Transverse colon (tissue), 4 donors: ENCODE data around the gene OSCP1. TPM values are rescaled to one million over a fixed set of nuclear protein-coding genes. Genes with fewer than 3 reads are reported as not detected.

Experiments
- DNase-seq: peaks from one replicate; pipeline ENCODE4 v3.0.0-alpha.2; 2019
- H3K27ac ChIP-seq, 4 donors: fragments of 200-600 bp; sonication (generic); 2 replicates each; pipeline ENCODE4 v1.5.1; 2016 to 2018; ENCODE audit warnings: inconsistent platforms in 4 of 4
- H3K27me3 ChIP-seq: fragments of 200-600 bp; sonication (generic); 2 replicates; pipeline ENCODE4 v1.5.1; 2017; ENCODE audit warnings: inconsistent platforms
- H3K36me3 ChIP-seq, 4 donors: fragments of 200-600 bp; sonication (generic); 2 replicates each; pipeline ENCODE4 v1.5.1; 2017 to 2019; ENCODE audit warnings: inconsistent platforms in 4 of 4
- H3K4me1 ChIP-seq, 4 donors: fragments of 200-600 bp; sonication (generic); 2 replicates each; pipeline ENCODE4 v1.5.1; 2017 to 2020; ENCODE audit warnings: inconsistent platforms in 4 of 4
- H3K4me3 ChIP-seq, 4 donors: fragments of 200-600 bp; sonication (generic); 1 replicate in 1 of 4; 2 replicates in 3 of 4; pipeline versions ENCODE4 v1.5.1 to v1.6.1; 2017 to 2019; ENCODE audit warnings: inconsistent platforms in 4 of 4
- H3K9me3 ChIP-seq, 2 donors: fragments of 200-600 bp; sonication (generic); 2 replicates each; pipeline ENCODE4 v1.5.1; 2017 to 2019; ENCODE audit warnings: inconsistent platforms in 2 of 2
- EP300 ChIP-seq: sonication (generic); formaldehyde crosslinking; IDR thresholded peaks from one replicate; pipeline ENCODE4 v1.6.1; 2017; ENCODE audit warnings: antibody characterized with exemption, low read depth
- POLR2A ChIP-seq: fragments of 450-650 bp; IDR thresholded peaks from one replicate; pipeline ENCODE4 v1.6.1; 2016; ENCODE audit warnings: antibody characterized with exemption, mild to moderate bottlenecking, moderate library complexity
- POLR2AphosphoS5 ChIP-seq, 3 donors: sonication (generic); formaldehyde crosslinking; IDR thresholded peaks; one replicate each; pipeline ENCODE4 v1.6.1; 2016; ENCODE audit warnings: antibody characterized with exemption in 3 of 3
- WGBS, 2 donors: methylation state at CpG; one replicate each; pipeline ENCODE4 v1.1.5; 2018; ENCODE audit warnings: low coverage in 1 of 2; 5-methylcytosine and 5-hydroxymethylcytosine counted together
- in situ Hi-C, 4 donors: fragments of 200-750 bp; cut with MboI; loops; one replicate each; pipeline versions ENCODE4 v1.15.0 to v1.15.1; 2017; ENCODE audit warnings: low sequenced_read_pairs in 3 of 4, low pct_ligation_motif_present in 1 of 4, low pct_unique_long_range_greater_than_20kb in 1 of 4
- intact Hi-C: fragments of 100-400 bp; cut with DNase I; formaldehyde crosslinking; loops from one replicate; pipeline ENCODE4 v1.15.1; 2023; ENCODE audit warnings: low total_unique reads
- total RNA-seq, 4 donors: library from RNA; depleted of rRNA; stranded (reverse); fragments of >200 nt; gene quantifications; one replicate each; pipeline ENCODE4 v1.1.0, GENCODE V29; 2016
- TF ChIP-seq, protein P1 (sequence below), 5 experiments: fragments of 200-600 bp in 3 of 5; fragments of 450-650 bp in 2 of 5; sonication (generic) in 3 of 5; IDR thresholded peaks; 1 replicate in 2 of 5; 2 replicates in 3 of 5; pipeline ENCODE4 v1.5.1; 2016 to 2017; ENCODE audit warnings: antibody characterized with exemption in 5 of 5, inconsistent platforms in 3 of 5, mild to moderate bottlenecking in 2 of 5, moderate library complexity in 1 of 5

The OSCP1 gene
- total RNA-seq, 4 donors from 2014 or later, result 1.2 to 4.8 (median 3.7) TPM; not detected in 1

DNA sequence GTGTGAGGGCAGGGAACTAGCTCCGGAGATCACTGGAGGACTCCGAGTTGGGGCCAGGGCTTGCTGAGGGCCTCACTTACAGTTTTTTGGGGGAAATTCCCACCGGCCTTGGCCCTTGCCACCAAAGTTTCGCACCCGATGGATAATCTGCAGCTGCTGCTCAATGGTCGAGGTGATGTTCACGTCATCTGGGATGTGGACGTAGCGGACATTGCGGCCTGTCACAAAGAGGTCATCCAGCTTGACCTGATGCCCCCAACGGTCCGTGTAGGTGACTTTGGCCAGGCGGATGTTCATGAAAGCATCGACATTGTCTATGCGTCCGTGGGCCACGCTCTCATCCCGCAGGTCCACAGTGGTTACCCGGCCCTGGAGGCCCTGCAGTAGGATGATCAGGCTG is 56.6 kb downstream of the OSCP1 start:
- TF ChIP-seq POLR2AphosphoS5 (IDR thresholded peaks at IDR 0.05), result no peak
- TF ChIP-seq, protein P1, sequence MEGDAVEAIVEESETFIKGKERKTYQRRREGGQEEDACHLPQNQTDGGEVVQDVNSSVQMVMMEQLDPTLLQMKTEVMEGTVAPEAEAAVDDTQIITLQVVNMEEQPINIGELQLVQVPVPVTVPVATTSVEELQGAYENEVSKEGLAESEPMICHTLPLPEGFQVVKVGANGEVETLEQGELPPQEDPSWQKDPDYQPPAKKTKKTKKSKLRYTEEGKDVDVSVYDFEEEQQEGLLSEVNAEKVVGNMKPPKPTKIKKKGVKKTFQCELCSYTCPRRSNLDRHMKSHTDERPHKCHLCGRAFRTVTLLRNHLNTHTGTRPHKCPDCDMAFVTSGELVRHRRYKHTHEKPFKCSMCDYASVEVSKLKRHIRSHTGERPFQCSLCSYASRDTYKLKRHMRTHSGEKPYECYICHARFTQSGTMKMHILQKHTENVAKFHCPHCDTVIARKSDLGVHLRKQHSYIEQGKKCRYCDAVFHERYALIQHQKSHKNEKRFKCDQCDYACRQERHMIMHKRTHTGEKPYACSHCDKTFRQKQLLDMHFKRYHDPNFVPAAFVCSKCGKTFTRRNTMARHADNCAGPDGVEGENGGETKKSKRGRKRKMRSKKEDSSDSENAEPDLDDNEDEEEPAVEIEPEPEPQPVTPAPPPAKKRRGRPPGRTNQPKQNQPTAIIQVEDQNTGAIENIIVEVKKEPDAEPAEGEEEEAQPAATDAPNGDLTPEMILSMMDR (IDR thresholded peaks at IDR 0.05), result no peak
- no peak for TF ChIP-seq EP300
- no peak for TF ChIP-seq POLR2A
- intact Hi-C loops, result no loop called here
- peaks cover 0 to 28% (median 11%) of the 10 kb centered on the region in 4 donors for H3K4me1 ChIP-seq
- peaks cover 0 to 18% (median 7%) of the 10 kb centered on the region in 4 donors for H3K36me3 ChIP-seq
- H3K27me3 ChIP-seq, result no peaks in the 10 kb centered on the region
- H3K4me3 ChIP-seq, result no peak overlapping the region
- H3K9me3 ChIP-seq, result no peaks in the 10 kb centered on the region
- in situ Hi-C loops, result no loop called here
- DNase-seq, result no peak
- WGBS, 2 donors, result 95% methylated on average over 18 of the region's 19 CpGs; no CpG with 5 or more reads in 1 of the 2 donors
- H3K27ac ChIP-seq, result no peak overlapping the region

DNA sequence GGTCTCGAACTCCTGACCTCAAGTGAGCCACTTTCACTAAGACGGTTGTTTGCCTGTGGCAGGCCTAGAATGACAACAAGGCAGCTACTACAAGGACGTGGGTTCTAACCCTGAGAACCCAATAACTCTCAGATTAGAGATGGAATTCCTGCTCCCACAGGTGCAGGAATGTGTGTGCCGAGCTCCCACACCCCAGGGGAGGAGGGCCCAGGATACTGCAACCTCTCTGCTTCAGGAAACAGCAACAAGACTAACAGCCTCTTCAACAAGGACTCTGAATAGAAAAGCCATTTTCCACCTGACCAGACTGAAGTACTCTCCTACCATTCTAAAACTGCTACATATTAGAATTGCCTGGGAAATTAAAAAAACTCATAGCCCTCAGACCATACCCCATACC is 57.4 kb downstream of the OSCP1 start:
- Histone ChIP-seq H3K9me3 (no peaks in the 10 kb centered on the region), H3K4me1 (peaks cover 2 to 32% (median 12%) of the 10 kb centered on the region in 4 donors), H3K4me3 (no peak overlapping the region), H3K27me3 (no peaks in the 10 kb centered on the region), H3K36me3 (peaks cover 0 to 18% (median 7%) of the 10 kb centered on the region in 4 donors), H3K27ac (no peak overlapping the region)
- in situ Hi-C loops (no loop called here), intact Hi-C loops (no loop called here)
- DNase-seq, result no peak
- TF ChIP-seq EP300 (no peak), POLR2A (no peak), POLR2AphosphoS5 (IDR thresholded peaks at IDR 0.05) (no peak)
- TF ChIP-seq, protein P1 (IDR thresholded peaks at IDR 0.05), result no peak
- 89% methylated on average over 4 of the region's 4 CpGs; no CpG with 5 or more reads in 1 of the 2 donors for WGBS, 2 donors

DNA sequence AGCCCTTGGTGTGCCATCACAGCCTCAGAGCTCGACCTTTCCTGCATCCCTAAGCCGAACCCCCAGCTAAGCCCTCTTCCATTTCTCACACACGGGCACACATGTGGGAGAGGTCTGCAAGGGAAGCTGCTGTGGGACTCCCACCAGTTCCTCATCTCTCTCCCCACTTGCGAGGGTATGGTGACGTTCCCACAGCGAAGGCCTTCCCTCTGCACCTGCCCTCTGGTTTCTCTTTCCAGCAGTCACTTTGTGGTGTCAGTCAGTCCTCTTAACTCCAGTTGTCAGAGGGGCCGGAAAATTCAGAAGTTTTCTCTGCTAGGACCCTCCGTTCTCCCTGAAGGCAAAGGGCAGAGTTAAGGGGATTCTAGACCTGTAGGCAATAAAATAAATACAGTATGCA is 59.0 kb downstream of the OSCP1 start:
- intact Hi-C loops (no loop called here), in situ Hi-C loops (no loop called here)
- DNase-seq, result no peak
- WGBS, 2 donors, result 80 to 93% methylated on average over 3 to 8 of the region's 8 CpGs
- Histone ChIP-seq H3K27me3 (no peaks in the 10 kb centered on the region), H3K4me1 (peaks cover 12 to 35% (median 17%) of the 10 kb centered on the region in 4 donors), H3K36me3 (peaks cover 0 to 18% (median 7%) of the 10 kb centered on the region in 4 donors), H3K9me3 (no peaks in the 10 kb centered on the region), H3K4me3 (no peak overlapping the region), H3K27ac (no peak overlapping the region)
- TF ChIP-seq, protein P1 (IDR thresholded peaks at IDR 0.05), result no peak
- no peak for TF ChIP-seq POLR2AphosphoS5 (IDR thresholded peaks at IDR 0.05)
- no peak for TF ChIP-seq EP300
- no peak for TF ChIP-seq POLR2A

DNA sequence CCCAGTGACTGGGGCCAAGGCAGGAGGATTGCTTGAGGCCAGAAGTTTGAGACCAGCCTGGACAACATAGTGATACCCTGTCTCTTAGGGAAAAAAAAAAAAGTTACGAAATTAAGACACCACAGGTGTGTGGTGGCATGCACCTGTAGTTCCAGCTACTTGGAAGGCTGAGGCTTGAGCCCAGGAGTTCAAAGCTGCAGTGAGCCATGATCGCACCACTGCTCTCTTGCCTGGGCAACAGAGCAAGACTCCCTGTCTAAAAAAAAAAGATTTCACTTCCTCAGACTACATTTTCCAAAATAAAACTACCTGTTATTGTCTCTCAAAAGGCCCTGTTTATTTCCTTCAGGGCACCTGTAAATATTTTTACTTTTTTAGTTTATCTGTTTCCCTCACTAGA is 59.8 kb downstream of the OSCP1 start:
- DNase-seq, result no peak
- Histone ChIP-seq H3K9me3 (no peaks in the 10 kb centered on the region), H3K4me1 (peaks cover 12 to 34% (median 16%) of the 10 kb centered on the region in 4 donors), H3K4me3 (no peak overlapping the region), H3K27ac (peak overlapping the region in 3 of 4 donors; percentile 93 to 97 (median 96)), H3K27me3 (no peaks in the 10 kb centered on the region), H3K36me3 (peaks cover 0 to 18% (median 7%) of the 10 kb centered on the region in 4 donors)
- WGBS, 2 donors, result 69 to 90% methylated on average over 2 of the region's 2 CpGs
- in situ Hi-C loops (no loop called here), intact Hi-C loops (no loop called here)
- TF ChIP-seq, protein P1 (IDR thresholded peaks at IDR 0.05), result no peak
- TF ChIP-seq POLR2A (no peak), POLR2AphosphoS5 (IDR thresholded peaks at IDR 0.05) (no peak), EP300 (no peak)
